ENCODE results near the gene TEAD1.

TEAD1 gene

DNA sequence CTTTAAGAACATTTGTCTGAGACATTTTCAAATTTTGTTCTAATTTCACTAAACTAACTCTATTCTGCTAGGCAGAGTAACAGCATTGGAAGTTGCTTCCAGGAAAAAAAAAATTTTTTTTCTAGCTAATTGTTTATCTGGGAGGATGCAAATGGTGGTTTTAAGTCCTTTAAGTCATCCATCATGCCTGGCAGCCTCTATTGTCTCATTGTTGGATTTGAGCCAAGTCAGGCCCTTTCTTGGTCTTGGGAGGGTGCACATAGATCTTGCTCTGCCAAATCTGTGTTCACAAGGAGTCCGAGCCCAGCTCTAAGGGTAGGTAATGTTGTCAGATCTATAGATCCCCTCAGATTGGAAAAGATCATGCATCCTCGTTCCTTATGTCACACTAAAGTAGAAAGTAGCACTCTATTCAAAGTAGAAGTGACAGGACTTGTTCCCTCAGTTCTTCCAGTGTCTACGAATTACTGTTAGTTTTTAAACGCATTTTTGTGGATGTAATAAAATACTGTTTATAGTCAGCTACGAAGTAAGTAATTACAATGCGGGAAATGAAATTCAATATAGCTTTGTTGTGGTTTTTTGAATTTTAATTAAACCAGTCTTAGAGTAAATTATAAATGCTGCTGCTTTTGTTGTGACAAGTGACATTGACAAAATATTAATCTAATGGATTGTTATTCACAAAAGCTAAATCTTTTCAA lies 168.9 kb downstream of the TEAD1 start:
- DNase-seq: peak; percentile 42

- DNase-seq: no peak
Observed at GRCh38 chr11:12845163-12845562, 170.9 kb downstream of the TEAD1 start.

DNA sequence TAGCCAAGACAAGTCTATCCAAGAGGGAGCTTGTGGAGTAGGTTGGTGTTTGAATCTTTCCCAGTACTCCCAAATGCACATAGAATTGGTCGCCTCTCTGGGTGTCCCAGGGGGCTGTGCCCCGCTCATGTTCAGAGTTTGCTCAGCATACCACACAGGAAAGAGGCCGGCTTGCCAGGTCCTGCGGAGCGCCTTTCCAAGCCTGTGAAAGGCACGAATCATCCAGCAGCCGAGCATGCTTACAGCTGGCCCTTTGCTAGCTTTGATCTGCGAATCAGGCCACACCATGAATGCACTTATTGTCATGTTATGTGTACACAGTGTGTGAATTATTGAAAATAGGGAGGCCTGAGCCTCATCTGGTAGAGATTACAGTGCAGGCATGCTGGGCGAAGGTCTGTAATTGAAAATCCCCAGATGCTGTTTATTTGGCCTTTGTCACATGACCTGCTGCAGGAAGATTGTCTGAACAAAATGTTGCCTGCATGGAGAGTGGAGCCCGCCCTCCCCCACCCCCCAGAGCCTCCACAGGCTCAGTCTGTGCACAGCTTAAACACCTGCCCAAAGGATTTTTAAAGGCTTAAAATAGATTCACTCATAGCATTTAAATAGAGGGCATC lies 171.6 kb downstream of the TEAD1 start:
- no peak for DNase-seq

DNA sequence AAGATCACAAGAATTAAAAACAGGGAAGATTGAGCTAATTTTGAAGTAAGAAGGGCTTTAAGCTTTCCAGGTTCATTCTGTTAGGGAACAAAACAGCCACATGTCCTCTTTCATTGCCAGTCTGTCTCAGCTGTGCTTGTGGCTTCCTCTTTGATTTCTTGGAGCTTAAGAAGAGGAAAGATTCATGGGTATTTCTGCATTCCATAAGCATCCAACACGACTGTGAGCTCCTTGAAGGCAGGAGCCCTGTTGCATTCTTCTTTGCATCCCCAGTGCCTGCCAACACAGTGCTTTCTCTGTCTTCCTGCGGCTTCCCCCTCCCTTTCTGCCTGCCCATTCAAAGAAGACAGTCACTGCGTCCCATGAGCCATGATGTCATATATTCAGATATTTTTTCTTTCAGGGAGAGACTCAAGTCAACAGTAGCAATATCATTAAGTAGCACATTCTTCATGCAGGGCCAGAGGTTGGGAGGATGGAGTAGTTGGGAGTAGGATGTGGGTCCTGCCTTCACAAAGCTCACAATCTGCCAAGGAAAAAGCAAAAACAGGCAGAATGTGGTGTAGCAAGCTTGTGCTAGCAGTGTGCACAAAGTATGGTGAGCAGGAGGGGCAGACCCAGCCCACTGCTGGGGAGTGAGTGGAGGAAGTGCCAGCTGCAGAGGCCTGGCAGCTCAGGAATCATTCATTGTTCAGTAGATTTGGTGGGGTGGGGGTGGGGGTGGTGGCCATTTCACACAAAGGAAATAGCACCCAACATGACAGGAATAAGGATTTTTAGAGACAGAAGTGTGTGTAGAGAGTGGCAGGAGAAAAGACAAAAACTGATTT lies 172.8 kb downstream of the TEAD1 start:
- no peak for DNase-seq

DNA sequence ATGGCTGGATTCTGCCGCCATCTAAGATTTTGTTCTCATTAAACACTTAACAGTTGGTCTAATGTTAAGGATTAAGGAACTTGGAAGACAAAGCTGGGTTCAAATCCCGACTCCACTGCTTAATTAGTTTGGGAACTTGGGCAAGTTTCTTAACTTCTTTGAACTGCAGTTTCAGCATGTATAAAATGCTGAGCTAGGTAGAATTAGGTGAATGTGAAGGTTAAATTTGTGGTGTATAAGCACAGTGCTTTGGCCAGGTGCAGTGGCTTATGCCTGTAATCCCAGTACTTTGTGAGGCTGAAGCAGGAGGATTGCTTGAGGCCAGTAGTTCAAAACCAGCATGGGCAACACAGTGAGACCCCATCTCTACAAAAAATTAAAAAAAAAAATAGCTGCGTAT lies 174.2 kb downstream of the TEAD1 start:
- no peak for DNase-seq

- DNase-seq: no peak
Observed at GRCh38 chr11:12853325-12853651, 179.1 kb downstream of the TEAD1 start.

DNA sequence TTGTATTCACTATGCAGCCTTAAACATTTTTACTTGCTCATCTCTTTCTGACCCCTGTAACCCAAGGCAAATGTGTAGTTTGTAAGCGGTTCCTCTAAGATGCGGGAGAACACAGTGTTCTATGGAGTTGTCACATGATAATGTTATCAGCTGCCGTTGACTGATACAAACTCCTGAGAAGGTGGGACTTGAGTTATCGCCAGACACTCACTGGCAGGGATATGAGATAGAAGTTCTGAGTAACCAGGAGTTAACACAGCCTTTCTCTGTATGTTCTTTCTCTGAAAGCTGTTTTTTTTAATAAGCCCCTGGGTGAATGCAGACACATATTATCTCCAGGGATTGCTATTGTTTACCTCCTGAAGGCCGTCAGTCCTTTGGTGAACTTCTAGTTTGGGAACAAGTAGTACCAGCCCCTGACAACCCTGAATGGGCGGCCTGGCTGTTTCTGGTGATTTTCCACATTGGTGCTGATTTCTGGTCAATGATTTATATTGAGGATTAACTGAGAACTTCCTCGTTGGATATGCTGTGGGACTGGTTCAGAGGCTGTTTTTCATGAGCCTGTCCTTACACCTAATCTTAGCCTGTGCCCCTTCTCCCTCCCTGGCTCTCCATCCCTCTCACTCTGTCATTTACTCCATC lies 179.6 kb downstream of the TEAD1 start:
- no peak for DNase-seq

DNA sequence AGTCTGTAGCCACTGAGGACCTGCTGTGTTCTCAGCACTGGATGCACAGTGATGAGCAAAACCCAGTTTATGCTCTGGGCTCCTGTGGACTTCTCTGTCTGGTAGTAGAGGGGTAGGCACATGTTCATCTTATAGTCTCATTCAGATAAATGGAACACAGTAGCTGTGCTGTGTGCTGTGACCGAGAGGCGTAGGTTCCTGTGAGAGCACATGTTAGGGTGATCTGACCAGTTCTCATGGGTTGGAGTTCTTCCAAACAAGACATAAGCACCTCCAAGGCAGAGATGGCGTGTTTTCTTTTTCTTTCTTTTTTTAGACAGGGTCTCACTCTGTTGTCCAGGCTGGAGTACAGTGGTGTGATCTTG lies 180.1 kb downstream of the TEAD1 start:
- no peak for DNase-seq

- no peak for DNase-seq
Observed at GRCh38 chr11:12854829-12855228, 180.6 kb downstream of the TEAD1 start.

DNA sequence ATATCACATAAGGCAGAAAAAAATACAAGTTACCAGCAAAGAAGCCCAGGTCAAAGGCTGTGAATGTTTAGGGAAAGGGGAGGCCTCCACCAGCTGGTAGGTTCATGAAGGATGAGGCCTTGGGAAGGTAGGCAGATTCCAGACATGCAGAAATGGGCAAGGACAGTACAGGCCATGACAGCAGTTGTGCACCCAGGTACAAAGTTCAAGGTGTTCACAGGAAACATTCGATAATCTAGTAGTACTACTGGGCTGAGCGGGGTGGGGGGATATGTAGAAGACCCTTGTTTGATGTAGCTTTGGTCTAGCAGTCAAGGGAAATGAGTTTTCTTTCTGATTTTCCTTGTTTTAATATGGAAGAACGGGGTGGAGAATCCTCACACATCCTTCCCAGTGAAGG lies 182.1 kb downstream of the TEAD1 start:
- no peak for DNase-seq

- DNase-seq: no peak
Observed at GRCh38 chr11:12857572-12857971, 183.4 kb downstream of the TEAD1 start.

GRCh38 chr11:12859872-12860657 lies 185.8 kb downstream of the TEAD1 start:
- no peak for DNase-seq

- DNase-seq: no peak
Observed at GRCh38 chr11:12860827-12861226, 186.6 kb downstream of the TEAD1 start.

- peak; percentile 69 for DNase-seq
Observed at GRCh38 chr11:12862696-12863469, 188.7 kb downstream of the TEAD1 start.

DNA sequence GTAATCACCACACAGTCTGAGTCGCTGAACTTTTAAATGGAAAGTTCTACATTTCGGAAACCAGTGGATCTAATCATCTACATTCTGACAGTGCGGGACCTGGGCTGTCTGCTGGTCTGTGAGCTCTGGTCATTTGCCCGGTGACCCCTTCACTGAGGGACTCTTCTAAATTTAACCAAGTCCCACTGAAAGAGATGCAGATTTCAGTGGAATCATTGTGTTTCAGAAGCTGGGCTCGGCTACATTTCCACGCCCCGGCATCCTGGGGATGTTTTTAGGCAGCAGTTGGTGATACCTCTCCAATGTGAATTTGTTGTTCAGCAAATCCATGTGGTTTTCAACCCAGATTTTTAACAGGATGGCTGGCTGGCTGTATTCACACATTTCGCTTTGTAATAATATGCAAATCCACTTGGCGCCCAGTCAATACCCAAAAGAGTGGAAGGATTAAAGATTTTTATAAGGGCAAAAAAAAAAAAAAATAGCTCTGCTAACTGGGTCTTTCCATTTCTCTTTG lies 189.4 kb downstream of the TEAD1 start:
- DNase-seq: no peak

DNA sequence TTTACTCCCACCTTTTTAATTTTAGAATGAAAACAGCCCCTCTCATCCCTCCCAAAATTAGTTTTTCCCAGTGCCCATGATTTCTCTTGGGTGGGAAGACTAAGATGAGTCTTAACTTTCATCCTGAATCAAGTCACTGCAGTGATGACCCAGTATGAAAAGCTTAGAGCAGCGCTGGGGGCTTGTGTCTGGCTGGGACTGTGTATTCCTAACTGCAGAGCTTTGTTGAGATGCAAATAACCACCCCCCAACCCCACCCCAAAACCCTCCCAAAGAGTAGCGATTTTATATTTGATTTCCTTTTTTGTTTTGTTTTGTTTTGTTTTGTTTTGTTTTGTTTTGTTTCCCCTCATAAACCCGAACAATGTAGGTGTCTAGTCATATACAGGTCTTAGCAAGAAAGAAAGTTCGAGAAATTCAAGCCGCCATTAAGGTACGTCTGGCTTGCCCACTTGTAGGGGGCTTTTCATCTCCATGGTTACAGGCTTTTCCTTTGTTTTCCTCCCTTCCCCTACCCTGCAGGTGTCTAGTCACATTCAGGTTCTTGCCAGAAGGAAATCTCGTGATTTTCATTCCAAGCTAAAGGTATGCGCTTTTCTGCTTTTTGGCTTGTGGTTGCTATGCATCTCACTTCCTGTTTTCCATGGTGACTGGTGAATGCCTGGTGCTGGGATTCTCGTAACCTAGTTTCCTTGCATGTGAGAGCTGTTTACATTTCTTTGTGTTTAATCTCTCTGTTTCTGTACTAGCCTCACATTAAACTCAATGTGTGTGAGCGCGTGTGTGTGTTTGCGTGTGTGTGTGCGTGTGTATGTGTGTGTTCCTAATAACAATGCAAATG lies 190.3 kb downstream of the TEAD1 start:
- DNase-seq: peak; percentile 35

DNA sequence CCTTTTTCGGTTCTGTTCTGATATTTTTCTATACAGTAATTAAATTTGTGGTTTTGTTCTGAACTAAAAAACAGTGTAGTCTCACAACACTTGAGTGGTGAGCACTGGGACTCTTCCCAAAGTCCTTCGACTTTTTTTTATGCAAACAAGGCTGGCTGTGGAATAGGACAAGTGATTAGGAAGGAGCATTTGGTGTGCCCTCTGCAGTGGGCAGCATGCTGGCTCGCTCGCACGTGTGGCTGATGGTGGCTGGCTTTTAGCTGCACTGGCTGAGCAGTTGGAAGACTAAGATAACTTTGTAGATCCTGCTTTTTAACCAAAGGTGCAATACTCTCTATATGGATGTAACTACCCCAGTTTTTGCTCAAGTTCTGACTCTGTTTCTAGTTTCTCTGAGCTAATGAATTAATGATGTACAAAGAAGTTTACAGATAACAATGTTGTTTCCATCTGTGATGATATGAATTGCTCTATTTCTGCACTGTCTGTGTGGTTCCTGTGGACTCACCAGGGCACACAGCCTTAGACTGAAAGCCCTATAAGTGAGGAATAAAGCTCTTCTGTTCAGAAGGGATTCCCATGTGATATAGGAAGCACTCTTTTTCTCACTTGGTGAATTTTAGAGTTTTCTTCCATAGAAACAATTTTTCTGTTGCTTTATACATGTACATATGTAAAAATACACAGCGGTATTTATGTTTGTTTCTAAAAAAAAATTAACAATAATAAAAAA lies 191.8 kb downstream of the TEAD1 start:
- DNase-seq: no peak

DNA sequence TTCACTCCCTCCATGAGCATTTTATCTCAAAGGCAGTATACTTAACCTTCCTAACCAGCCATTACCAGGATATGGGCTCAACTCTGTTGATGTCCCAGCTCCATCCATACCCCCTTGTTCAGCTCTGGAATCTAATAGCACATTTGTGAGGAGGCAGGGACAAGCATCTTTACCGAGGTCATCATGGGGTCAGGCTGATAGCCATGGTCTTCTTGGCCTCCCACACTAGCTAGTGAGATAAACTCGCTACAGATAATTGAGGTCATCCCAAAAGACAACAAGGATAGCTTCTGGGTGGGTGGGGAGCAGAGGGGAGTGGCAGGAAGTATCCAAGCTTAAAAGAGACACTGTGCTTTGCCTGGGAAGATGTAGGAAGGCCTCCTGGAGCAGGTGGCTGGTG lies 193.3 kb downstream of the TEAD1 start:
- DNase-seq: no peak

- peak; percentile 43 for DNase-seq
Observed at GRCh38 chr11:12868315-12869073, 194.3 kb downstream of the TEAD1 start.
